KMS-11 (cell line): ENCODE data around the gene PCED1B.

Source experiments
- H2AFZ ChIP-seq: fragments of 200-600 bp; sonication (generic); 2 replicates; pipeline ENCODE4 v1.6.1; 2016; ENCODE audit warnings: antibody characterized with exemption, mixed run types, low read depth
- H3K27ac ChIP-seq: fragments of 200-600 bp; sonication (generic); 2 replicates; pipeline ENCODE4 v1.6.1; 2016; ENCODE audit warnings: mild to moderate bottlenecking, mixed run types
- H3K27me3 ChIP-seq: fragments of 200-600 bp; sonication (generic); 2 replicates; pipeline ENCODE4 v1.6.1; 2017; ENCODE audit warnings: mild to moderate bottlenecking, low read depth, mixed run types, moderate library complexity; ENCODE audit not compliant: insufficient read depth
- H3K36me3 ChIP-seq: fragments of 200-600 bp; sonication (generic); 2 replicates; pipeline ENCODE4 v1.6.1; 2017; ENCODE audit warnings: mild to moderate bottlenecking, mixed run types; ENCODE audit not compliant: insufficient read depth
- H3K4me1 ChIP-seq: fragments of 200-600 bp; sonication (generic); 2 replicates; pipeline ENCODE4 v1.6.1; 2016; ENCODE audit warnings: mild to moderate bottlenecking, low read depth, mixed run types; ENCODE audit not compliant: poor library complexity, severe bottlenecking
- H3K4me2 ChIP-seq: fragments of 200-600 bp; sonication (generic); 2 replicates; pipeline ENCODE4 v1.7.0; 2016; ENCODE audit warnings: mild to moderate bottlenecking, mixed run types
- H3K4me3 ChIP-seq: fragments of 200-600 bp; sonication (generic); IDR thresholded peaks from 2 replicates; pipeline ENCODE4 v1.6.1; 2017; ENCODE audit warnings: low read depth, low read length, mixed read lengths; ENCODE audit not compliant: insufficient read depth
- H3K79me2 ChIP-seq: fragments of 200-600 bp; sonication (generic); 2 replicates; pipeline ENCODE4 v1.6.1; 2016; ENCODE audit warnings: low read depth, mixed run types; ENCODE audit not compliant: insufficient read depth
- H3K9ac ChIP-seq: fragments of 200-600 bp; sonication (generic); 2 replicates; pipeline ENCODE4 v1.6.1; 2016; ENCODE audit warnings: mild to moderate bottlenecking, mixed run types
- H4K20me1 ChIP-seq: fragments of 200-600 bp; sonication (generic); 2 replicates; pipeline ENCODE4 v1.6.1; 2016; ENCODE audit warnings: mild to moderate bottlenecking, mixed run types; ENCODE audit not compliant: insufficient read depth
- TF ChIP-seq, protein P1 (sequence below): fragments of 200-600 bp; sonication (generic); conservative IDR thresholded peaks from 2 replicates; pipeline ENCODE4 v1.6.1; 2017; ENCODE audit warnings: low read depth, mild to moderate bottlenecking, antibody characterized with exemption, low read length, moderate library complexity, mixed read lengths

The PCED1B gene

DNA sequence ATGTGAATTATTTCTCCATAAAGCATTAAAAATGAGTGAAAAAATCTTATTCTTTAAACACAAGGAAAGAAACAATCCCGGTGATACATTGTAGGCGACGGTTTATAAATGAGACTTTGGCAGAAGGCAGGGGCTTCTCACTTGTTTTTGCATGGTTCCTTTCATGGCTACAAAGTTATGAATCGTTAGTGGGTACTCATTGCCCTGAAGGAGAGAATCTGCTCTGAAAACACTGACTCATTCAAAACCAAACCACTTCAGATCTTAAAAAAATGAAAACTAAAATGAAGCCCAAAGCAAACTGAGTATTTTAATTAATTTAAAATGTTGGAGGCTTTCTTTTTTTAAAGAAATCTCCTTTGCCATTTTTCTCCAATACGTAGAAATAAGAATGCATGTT lies 41.7 kb downstream of the PCED1B start:
- H3K4me3 ChIP-seq = no peak overlapping the region
- no peak overlapping the region for H2AFZ ChIP-seq
- H3K4me2 ChIP-seq = no peak overlapping the region

DNA sequence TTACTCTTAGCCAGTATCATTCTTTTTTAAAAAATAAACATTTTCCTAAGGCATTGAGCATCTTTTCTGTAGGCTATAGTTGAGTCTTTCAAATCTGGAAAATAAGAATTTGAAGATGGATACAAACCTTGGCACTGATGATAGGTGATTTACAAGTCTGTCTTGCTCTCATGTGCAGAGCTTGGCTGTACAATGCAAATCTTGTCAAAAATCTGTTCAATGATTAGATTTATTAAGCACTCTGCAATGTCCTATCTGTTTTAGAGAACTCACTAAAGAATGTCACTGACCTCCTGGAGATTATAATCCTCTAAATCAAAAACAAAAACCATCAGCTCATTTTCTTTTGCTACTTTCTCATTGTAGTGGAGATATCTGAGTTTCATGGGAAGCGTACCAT lies 43.2 kb downstream of the PCED1B start:
- no peak overlapping the region for H3K9ac ChIP-seq
- no peaks in the 10 kb centered on the region for H4K20me1 ChIP-seq
- H3K4me1 ChIP-seq = no peaks in the 10 kb centered on the region
- H3K27ac ChIP-seq = no peak overlapping the region
- no peaks in the 10 kb centered on the region for H3K36me3 ChIP-seq
- H3K4me2 ChIP-seq = no peak overlapping the region
- H3K4me3 ChIP-seq = no peak overlapping the region
- H3K27me3 ChIP-seq = no peaks in the 10 kb centered on the region
- no peak overlapping the region for H2AFZ ChIP-seq
- no peaks in the 10 kb centered on the region for H3K79me2 ChIP-seq
- TF ChIP-seq, protein P1, sequence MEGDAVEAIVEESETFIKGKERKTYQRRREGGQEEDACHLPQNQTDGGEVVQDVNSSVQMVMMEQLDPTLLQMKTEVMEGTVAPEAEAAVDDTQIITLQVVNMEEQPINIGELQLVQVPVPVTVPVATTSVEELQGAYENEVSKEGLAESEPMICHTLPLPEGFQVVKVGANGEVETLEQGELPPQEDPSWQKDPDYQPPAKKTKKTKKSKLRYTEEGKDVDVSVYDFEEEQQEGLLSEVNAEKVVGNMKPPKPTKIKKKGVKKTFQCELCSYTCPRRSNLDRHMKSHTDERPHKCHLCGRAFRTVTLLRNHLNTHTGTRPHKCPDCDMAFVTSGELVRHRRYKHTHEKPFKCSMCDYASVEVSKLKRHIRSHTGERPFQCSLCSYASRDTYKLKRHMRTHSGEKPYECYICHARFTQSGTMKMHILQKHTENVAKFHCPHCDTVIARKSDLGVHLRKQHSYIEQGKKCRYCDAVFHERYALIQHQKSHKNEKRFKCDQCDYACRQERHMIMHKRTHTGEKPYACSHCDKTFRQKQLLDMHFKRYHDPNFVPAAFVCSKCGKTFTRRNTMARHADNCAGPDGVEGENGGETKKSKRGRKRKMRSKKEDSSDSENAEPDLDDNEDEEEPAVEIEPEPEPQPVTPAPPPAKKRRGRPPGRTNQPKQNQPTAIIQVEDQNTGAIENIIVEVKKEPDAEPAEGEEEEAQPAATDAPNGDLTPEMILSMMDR = no peak

More for the DNA sequence above, 41.7 kb downstream of the PCED1B start:
- H3K9ac ChIP-seq = no peak overlapping the region
- TF ChIP-seq, protein P1 = no peak
- H3K4me1 ChIP-seq = no peaks in the 10 kb centered on the region
- no peak overlapping the region for H3K27ac ChIP-seq
- no peaks in the 10 kb centered on the region for H4K20me1 ChIP-seq
- H3K27me3 ChIP-seq = no peaks in the 10 kb centered on the region
- no peaks in the 10 kb centered on the region for H3K79me2 ChIP-seq
- no peaks in the 10 kb centered on the region for H3K36me3 ChIP-seq

DNA sequence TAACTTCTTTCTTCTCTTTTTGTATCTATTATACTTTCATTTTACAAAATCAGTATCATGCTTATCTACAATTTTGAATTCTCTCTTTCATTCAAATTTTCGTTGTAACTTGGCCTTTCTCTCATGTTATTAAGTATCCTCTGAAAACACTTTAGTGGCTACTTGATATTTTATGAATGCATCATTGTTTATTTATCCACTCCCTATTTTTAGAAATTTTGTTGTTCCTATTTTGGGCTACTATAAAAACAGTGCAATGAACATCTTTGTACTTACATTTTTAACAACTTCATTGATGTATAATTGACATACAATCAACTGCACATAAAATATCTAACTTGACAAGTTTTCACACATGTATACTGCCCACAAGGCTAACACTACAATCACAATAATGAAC lies 44.3 kb downstream of the PCED1B start:
- no peak overlapping the region for H3K4me2 ChIP-seq
- no peaks in the 10 kb centered on the region for H3K4me1 ChIP-seq
- no peaks in the 10 kb centered on the region for H3K79me2 ChIP-seq
- H3K4me3 ChIP-seq = no peak overlapping the region
- no peaks in the 10 kb centered on the region for H4K20me1 ChIP-seq
- no peak overlapping the region for H3K27ac ChIP-seq
- no peak overlapping the region for H2AFZ ChIP-seq
- H3K27me3 ChIP-seq = no peaks in the 10 kb centered on the region
- no peaks in the 10 kb centered on the region for H3K36me3 ChIP-seq
- H3K9ac ChIP-seq = no peak overlapping the region
- TF ChIP-seq, protein P1 = no peak

DNA sequence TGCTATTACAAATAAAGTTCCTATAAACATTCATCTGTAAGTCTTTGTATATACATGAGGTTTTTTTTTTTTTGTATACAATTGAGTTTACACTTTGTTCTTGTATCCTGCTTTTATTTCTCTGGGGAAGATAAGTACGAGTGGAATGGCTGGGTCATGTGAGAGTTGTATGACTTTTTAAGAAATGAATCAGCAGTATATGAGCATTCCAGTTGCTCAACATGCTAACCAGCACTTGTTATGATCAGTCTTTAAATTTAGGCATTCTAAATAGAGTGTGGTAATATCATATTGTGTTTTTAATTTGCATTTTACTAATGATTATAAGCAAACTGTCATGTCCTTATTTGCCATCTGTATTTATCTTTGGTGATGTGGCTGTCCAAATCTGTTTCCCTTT lies 45.0 kb downstream of the PCED1B start:
- H3K9ac ChIP-seq = no peak overlapping the region
- H3K4me1 ChIP-seq = no peaks in the 10 kb centered on the region
- no peaks in the 10 kb centered on the region for H4K20me1 ChIP-seq
- no peak overlapping the region for H2AFZ ChIP-seq
- H3K27ac ChIP-seq = no peak overlapping the region
- no peak overlapping the region for H3K4me3 ChIP-seq
- H3K79me2 ChIP-seq = no peaks in the 10 kb centered on the region
- H3K27me3 ChIP-seq = no peaks in the 10 kb centered on the region
- TF ChIP-seq, protein P1 = no peak
- no peak overlapping the region for H3K4me2 ChIP-seq
- no peaks in the 10 kb centered on the region for H3K36me3 ChIP-seq
